ENCODE measurements around the gene OR5B3. TPM values are rescaled to one million over a fixed set of nuclear protein-coding genes. Genes with fewer than 3 reads are reported as not detected.

Gene OR5B3
- total and polyA plus RNA-seq, 9 of the 15 experiments (the other 6 are each of a cell fraction or from before 2014, with no cell fraction given) = not detected

- TF ChIP-seq CHD7 (IDR thresholded peaks at IDR 0.05; ENCODE audit: low read depth, low read length) (no peak), CBFA2T2 (conservative IDR thresholded peaks at IDR 0.05) (no peak), SMARCE1 (IDR thresholded peaks at IDR 0.05) (no peak), PHF20 (IDR thresholded peaks at IDR 0.05; ENCODE audit: partially characterized antibody) (no peak), ZNF324 (CRISPR knock-in tag; IDR thresholded peaks at IDR 0.05) (no peak), ETV1 (tag; conservative IDR thresholded peaks at IDR 0.05; ENCODE audit: low read depth) (no peak), ZNF586 (CRISPR knock-in tag; conservative IDR thresholded peaks at IDR 0.05) (no peak), TRIM24 (IDR thresholded peaks at IDR 0.05) (no peak), CCAR2 (IDR thresholded peaks at IDR 0.05; ENCODE audit: low read depth, low read length) (no peak), BMI1 (IDR thresholded peaks at IDR 0.05; ENCODE audit: low read length) (no peak), ZNF316 (IDR thresholded peaks at IDR 0.05) (peak; percentile 80), MAFG (tag; conservative IDR thresholded peaks at IDR 0.05) (peak; percentile 39), C11orf30 (IDR thresholded peaks at IDR 0.05; ENCODE audit: low read depth) (0 out of 2 replicates have a peak, but pooled peaks have one; percentile 13), TARDBP (IDR thresholded peaks at IDR 0.05) (no peak), CEBPZ (IDR thresholded peaks at IDR 0.05; ENCODE audit: borderline replicate concordance, low read depth, low read length) (no peak), PHF21A (IDR thresholded peaks at IDR 0.05; ENCODE audit: borderline replicate concordance, low read depth) (no peak), CHD4 (IDR thresholded peaks at IDR 0.05; ENCODE audit: insufficient read depth, insufficient replicate concordance, low read depth, low read length, poor library complexity, severe bottlenecking) (no peak)
These were observed 22.6 kb upstream of the OR5B3 start (continued) for GRCh38 chr11:58429273-58429672.

Measured in K562 (cell line).